ENCODE measurements around the gene ODF2L.

ODF2L gene

DNA sequence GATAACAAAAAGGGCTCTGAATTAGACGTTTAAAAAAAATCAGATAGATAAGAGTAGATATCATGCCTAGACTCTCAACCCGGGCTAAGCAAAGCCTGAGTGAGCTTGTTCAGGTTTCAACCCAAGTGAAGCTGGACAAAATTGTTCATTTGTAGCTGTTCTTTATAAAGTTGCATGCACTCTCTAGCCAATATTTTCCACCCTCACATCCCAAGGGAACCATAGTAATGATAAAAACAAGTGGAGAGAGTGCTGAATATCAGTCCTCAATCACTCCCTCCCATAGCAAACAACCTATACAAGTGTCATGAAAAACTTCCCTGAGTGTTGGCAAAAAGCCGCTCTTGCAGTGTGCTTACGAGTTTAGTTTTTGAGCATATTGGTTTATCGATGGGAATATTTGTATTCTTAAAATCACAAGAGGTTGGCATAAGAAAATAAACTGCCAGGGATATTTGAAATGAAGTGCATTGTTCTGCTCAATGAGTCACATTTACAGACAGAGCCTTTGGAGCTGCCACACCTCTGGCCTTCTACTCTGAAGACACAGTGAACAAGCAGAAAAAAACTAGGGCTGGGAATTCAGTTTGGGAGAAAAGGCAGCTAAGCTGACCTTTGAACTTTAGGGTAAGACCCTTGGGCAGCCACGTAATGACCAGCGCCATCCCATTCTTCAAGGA is 25.6 kb upstream of the ODF2L start:
- H3K4me3 ChIP-seq (ENCODE audit: low read depth, low read length), result no peak overlapping the region
- TF ChIP-seq, protein P1, sequence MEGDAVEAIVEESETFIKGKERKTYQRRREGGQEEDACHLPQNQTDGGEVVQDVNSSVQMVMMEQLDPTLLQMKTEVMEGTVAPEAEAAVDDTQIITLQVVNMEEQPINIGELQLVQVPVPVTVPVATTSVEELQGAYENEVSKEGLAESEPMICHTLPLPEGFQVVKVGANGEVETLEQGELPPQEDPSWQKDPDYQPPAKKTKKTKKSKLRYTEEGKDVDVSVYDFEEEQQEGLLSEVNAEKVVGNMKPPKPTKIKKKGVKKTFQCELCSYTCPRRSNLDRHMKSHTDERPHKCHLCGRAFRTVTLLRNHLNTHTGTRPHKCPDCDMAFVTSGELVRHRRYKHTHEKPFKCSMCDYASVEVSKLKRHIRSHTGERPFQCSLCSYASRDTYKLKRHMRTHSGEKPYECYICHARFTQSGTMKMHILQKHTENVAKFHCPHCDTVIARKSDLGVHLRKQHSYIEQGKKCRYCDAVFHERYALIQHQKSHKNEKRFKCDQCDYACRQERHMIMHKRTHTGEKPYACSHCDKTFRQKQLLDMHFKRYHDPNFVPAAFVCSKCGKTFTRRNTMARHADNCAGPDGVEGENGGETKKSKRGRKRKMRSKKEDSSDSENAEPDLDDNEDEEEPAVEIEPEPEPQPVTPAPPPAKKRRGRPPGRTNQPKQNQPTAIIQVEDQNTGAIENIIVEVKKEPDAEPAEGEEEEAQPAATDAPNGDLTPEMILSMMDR (IDR thresholded peaks at IDR 0.05; ENCODE audit: low read depth, low read length, missing control alignments), result no peak
- in situ Hi-C loops (cut with HindIII; ENCODE audit: low sequenced_read_pairs), result no loop called here
- DNase-seq (ENCODE audit: low read depth), result no peak

DNA sequence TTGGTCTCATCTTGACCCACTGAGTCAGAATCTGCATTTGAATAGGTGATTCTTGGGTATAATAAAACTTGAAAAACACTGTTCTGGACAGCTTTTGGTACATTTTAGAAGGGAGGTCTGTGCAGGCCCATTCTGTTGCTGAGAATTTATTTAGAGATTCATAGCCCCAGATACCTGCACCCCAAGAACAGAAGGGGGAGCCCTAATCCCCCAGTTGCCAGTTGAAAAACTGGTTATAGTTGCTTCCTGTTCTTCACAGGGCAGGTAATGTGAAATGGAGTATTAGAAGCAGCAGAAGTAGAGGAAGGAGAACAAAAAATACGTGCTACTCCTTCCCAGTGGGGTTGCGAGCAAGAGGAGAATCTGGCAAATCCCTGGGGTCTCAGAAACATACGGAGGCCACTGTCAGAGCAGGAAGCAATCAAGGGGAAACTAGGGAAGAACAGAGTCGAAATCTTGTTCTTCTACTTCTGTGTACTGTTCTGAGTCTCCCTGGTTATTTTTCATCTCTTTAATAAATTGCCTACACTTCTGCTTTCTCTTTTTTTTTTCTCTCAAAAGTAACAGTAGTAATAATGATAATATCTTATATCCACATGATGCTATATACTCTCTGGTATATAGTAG is 23.3 kb upstream of the ODF2L start:
- in situ Hi-C loops (cut with HindIII; ENCODE audit: low sequenced_read_pairs), result no loop called here
- no peak overlapping the region for H3K4me3 ChIP-seq (ENCODE audit: low read depth, low read length)
- no peak for DNase-seq (ENCODE audit: low read depth)
- TF ChIP-seq, protein P1 (IDR thresholded peaks at IDR 0.05; ENCODE audit: low read depth, low read length, missing control alignments), result peak; percentile 79

DNA sequence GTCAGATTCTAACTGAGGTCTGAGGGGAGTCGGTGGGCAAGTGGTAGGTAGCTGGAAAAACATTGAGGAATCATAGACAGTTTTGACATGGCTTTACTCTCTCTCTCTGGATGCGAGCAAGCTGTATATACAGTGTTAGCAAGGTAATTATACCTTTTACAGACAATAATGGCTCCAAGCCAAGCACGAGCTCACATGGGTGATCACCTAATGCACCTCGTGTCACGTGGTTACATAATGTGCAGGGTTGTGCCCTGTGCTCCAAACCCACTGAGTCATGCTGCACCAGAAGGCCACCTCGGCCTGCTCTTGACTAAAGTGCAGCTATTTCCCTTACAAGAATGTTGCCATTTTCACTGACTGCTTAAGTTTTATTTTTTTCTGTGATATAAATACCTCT is 20.2 kb upstream of the ODF2L start:
- no peak for DNase-seq (ENCODE audit: low read depth)
- H3K4me3 ChIP-seq (ENCODE audit: low read depth, low read length), result no peak overlapping the region
- TF ChIP-seq, protein P1 (IDR thresholded peaks at IDR 0.05; ENCODE audit: low read depth, low read length, missing control alignments), result no peak
- in situ Hi-C loops (cut with HindIII; ENCODE audit: low sequenced_read_pairs), result no loop called here

DNA sequence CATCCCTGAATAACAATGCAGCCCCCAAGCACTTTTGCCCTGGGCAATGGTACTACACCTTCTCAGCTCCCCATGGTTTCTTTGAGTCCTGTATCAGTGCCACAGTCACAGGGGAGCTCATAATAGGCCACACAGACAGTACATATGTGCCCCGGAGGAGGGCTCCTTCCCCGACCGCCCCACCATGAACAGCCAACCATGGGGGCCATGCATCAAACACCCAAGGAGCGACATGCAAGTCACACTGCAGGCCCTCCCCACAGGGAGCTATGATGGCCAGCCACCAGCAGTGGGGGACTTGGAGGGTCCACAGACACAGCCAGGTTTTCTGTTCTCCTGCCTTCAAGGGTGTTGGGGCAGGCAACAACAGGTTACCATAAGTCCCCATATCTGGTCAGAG is 14.8 kb upstream of the ODF2L start:
- in situ Hi-C loops (cut with HindIII; ENCODE audit: low sequenced_read_pairs), result no loop called here
- DNase-seq (ENCODE audit: low read depth), result no peak
- TF ChIP-seq, protein P1 (IDR thresholded peaks at IDR 0.05; ENCODE audit: low read depth, low read length, missing control alignments), result no peak
- no peak overlapping the region for H3K4me3 ChIP-seq (ENCODE audit: low read depth, low read length)

DNA sequence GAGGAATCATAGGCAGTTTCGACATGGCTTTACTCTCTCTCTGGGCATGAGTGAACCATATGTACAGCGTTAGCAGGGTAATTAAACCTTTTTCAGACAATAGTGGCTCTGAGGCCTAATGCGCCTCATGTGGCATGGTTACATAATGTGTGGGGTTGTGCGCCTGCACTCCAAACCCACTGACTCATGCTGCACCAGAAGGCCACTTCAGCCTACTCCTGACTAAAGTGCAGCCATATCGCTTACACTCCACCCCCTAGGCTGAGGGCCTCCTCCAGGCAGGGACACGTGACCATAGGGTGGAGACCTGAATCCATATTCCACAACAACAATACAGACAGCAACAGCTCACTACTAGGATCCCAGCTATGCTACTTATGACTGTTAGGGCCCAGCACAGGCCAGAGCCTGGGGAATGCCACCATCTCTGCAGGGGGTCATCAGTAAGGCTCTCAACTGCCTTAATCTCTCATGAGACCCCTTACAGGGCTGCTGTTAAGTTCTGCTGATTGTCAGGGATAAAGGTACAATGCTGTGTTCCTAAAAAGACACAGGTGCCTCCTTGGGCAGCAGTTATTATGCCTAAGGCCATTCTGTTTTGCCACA is 13.4 kb upstream of the ODF2L start:
- TF ChIP-seq, protein P1 (IDR thresholded peaks at IDR 0.05; ENCODE audit: low read depth, low read length, missing control alignments), result no peak
- in situ Hi-C loops (cut with HindIII; ENCODE audit: low sequenced_read_pairs), result no loop called here
- no peak overlapping the region for H3K4me3 ChIP-seq (ENCODE audit: low read depth, low read length)
- no peak for DNase-seq (ENCODE audit: low read depth)

DNA sequence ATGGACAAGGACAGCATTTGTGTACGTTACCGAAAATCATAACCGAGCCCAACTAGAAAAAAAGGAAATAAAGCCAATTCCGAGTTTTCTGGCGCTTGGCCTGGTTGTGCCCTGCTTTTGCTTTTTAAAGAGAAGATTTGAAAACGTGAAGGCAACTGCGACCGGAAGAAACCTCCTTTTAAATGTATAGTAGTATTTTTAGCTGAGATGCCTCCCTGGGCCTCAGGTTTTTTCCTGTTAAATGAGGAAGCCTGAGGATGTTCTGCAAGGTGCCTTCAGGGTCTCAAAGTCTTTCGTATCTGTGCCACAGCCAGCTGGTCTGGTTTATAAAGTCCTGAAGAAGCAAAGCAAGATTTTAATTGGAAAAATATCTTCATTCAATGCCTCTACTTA is 371 bp upstream of the ODF2L start:
- in situ Hi-C loops (cut with HindIII; ENCODE audit: low sequenced_read_pairs), result no loop called here
- TF ChIP-seq, protein P1 (IDR thresholded peaks at IDR 0.05; ENCODE audit: low read depth, low read length, missing control alignments), result no peak
- no peak for DNase-seq (ENCODE audit: low read depth)
- peak overlapping the region; percentile 89 for H3K4me3 ChIP-seq (ENCODE audit: low read depth, low read length)
